Endodermal cell (in vitro differentiated cells): ENCODE data around the gene THBS3. TPM values are rescaled to one million over a fixed set of nuclear protein-coding genes. Genes with fewer than 3 reads are reported as not detected.
A peak's percentile ranks its signal among the peaks of the same experiment; 100 is the strongest.

Source experiments
- DNase-seq: peaks from one replicate; pipeline ENCODE4 v3.0.0-alpha.2; 2017
- H3K27ac ChIP-seq: 2 replicates; pipeline ENCODE4 v1.5.1; 2013; ENCODE audit warnings: mild to moderate bottlenecking, low read depth, low read length, moderate library complexity
- H3K27me3 ChIP-seq: 2 replicates; pipeline ENCODE4 v1.6.1; 2013; ENCODE audit warnings: mild to moderate bottlenecking, low read length, moderate library complexity; ENCODE audit not compliant: insufficient read depth, control insufficient read depth, poor library complexity, severe bottlenecking
- H3K36me3 ChIP-seq: 2 replicates; pipeline ENCODE4 v1.7.0; 2013; ENCODE audit warnings: mild to moderate bottlenecking, low read length, moderate library complexity; ENCODE audit not compliant: control insufficient read depth, insufficient read depth
- H3K4me1 ChIP-seq: one replicate; pipeline ENCODE4 v1.7.0; 2013; ENCODE audit warnings: low read length; ENCODE audit not compliant: control insufficient read depth, insufficient read depth
- H3K4me3 ChIP-seq: 2 replicates; pipeline ENCODE4 v1.5.1; 2013; ENCODE audit warnings: mild to moderate bottlenecking, low read length, moderate library complexity
- H3K9ac ChIP-seq: 2 replicates; pipeline ENCODE4 v1.6.1; 2013; ENCODE audit warnings: mild to moderate bottlenecking, low read length, moderate library complexity; ENCODE audit not compliant: poor library complexity, severe bottlenecking; ENCODE audit errors: extremely low read depth
- H3K9me3 ChIP-seq: 2 replicates; pipeline ENCODE4 v1.6.1; 2013; ENCODE audit warnings: mild to moderate bottlenecking, low read length, moderate library complexity; ENCODE audit not compliant: control insufficient read depth
- H3K27ac Mint-ChIP-seq: 2 replicates; pipeline ENCODE4 v1.8.0; 2020; ENCODE audit warnings: mixed read lengths
- H3K27me3 Mint-ChIP-seq: 2 replicates; pipeline ENCODE4 v1.8.0; 2021; ENCODE audit warnings: mild to moderate bottlenecking, mixed read lengths; ENCODE audit not compliant: insufficient read depth
- H3K36me3 Mint-ChIP-seq: 2 replicates; pipeline ENCODE4 v1.8.0; 2020; ENCODE audit warnings: low read depth, mixed read lengths
- H3K4me1 Mint-ChIP-seq: 2 replicates; pipeline ENCODE4 v1.8.0; 2020; ENCODE audit warnings: mixed read lengths
- H3K4me3 Mint-ChIP-seq: 2 replicates; pipeline ENCODE4 v1.8.0; 2020; ENCODE audit warnings: mild to moderate bottlenecking, moderate library complexity, mixed read lengths
- H3K9me3 Mint-ChIP-seq: 2 replicates; pipeline ENCODE4 v1.8.0; 2020; ENCODE audit warnings: mild to moderate bottlenecking, mixed read lengths
- WGBS, 2 experiments: methylation state at CpG; one replicate each; pipeline versions ENCODE4 v1.1.5 to v1.1.7; 2013; ENCODE audit warnings: missing lambda C conversion rate in 2 of 2, mixed read lengths in 1 of 2; ENCODE audit not compliant: insufficient coverage in 1 of 2, insufficient read length in 1 of 2; 5-methylcytosine and 5-hydroxymethylcytosine counted together
- total RNA-seq, 2 donors: library from RNA; stranded (reverse); fragmentation: NEBNext Ultra II Directional in 1 of 2; extraction: Animal tissue kit (Norgen Biotek cat#: 25700) in 1 of 2; gene quantifications; 2 replicates in 1 of 2; 3 replicates in 1 of 2; pipeline ENCODE4 v1.2.1, GENCODE V29; 2021
- TF ChIP-seq, protein P1 (sequence below): fragments of 200-600 bp; sonication (generic); conservative IDR thresholded peaks from 2 replicates; pipeline ENCODE4 v1.5.0; 2021; ENCODE audit warnings: antibody characterized with exemption, mild to moderate bottlenecking

THBS3 gene
- total RNA-seq, 2 donors from 2014 or later, result 17.6 to 27.9 TPM

DNA sequence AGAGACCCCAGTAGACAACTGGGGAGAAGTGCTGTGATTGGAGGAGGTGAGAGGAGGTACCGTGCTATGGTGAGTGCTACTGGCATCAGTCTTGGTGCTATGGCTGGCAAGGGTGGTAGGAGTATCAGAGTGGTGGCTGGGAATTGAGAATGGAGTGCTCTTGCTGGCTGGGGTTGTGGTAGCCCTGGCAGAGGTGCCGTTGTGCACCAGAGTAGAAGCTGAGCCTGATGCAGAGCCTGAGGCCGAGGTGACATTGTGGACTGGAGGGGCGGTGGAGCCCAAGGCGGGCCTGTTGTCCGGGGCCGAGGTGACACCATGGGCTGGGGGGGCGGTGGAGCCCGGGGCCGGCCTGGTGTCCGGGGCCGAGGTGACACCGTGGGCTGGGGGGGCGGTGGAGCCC lies 19.4 kb downstream of the THBS3 start:
- Histone ChIP-seq H3K9ac (no peak overlapping the region), H3K36me3 (no peaks in the 10 kb centered on the region), H3K4me1 (peaks cover 18% of the 10 kb centered on the region), H3K9me3 (no peaks in the 10 kb centered on the region), H3K27ac (no peak overlapping the region), H3K27me3 (no peaks in the 10 kb centered on the region), H3K4me3 (no peak overlapping the region)
- H3K36me3 Mint-ChIP-seq, result no peaks in the 10 kb centered on the region
- peak overlapping the region; percentile 2 for H3K27ac Mint-ChIP-seq
- no peak for DNase-seq
- peaks cover 15% of the 10 kb centered on the region for H3K27me3 Mint-ChIP-seq
- TF ChIP-seq, protein P1, sequence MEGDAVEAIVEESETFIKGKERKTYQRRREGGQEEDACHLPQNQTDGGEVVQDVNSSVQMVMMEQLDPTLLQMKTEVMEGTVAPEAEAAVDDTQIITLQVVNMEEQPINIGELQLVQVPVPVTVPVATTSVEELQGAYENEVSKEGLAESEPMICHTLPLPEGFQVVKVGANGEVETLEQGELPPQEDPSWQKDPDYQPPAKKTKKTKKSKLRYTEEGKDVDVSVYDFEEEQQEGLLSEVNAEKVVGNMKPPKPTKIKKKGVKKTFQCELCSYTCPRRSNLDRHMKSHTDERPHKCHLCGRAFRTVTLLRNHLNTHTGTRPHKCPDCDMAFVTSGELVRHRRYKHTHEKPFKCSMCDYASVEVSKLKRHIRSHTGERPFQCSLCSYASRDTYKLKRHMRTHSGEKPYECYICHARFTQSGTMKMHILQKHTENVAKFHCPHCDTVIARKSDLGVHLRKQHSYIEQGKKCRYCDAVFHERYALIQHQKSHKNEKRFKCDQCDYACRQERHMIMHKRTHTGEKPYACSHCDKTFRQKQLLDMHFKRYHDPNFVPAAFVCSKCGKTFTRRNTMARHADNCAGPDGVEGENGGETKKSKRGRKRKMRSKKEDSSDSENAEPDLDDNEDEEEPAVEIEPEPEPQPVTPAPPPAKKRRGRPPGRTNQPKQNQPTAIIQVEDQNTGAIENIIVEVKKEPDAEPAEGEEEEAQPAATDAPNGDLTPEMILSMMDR, result no peak
- no peaks in the 10 kb centered on the region for H3K9me3 Mint-ChIP-seq
- H3K4me3 Mint-ChIP-seq, result no peak overlapping the region
- H3K4me1 Mint-ChIP-seq, result peaks cover 27% of the 10 kb centered on the region
- WGBS, 2 experiments, result 90 to 91% methylated on average over 4 to 14 of the region's 14 CpGs

DNA sequence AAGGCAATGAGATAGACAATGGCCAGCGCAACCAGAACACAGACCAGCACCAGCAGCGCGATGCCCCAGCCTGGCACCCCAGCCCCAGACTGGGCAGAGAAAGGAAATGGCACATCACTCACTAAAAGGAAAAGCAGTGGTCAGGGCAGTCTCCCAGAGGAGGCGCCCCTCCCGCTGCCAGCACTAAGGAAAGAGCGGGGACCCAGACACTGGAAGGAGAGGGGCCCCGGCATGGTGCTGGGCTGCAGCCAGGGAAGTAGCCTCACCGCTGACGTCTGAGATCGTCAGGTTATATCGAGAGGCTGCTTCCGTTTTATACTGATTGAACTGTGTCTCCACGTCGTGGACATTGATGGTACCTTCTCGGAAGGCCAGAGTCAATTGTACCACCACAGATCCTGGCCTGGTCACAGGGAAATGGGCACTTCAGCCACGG lies 20.2 kb downstream of the THBS3 start:
- 89 to 91% methylated on average over 16 of the region's 16 CpGs for WGBS, 2 experiments
- Histone ChIP-seq H3K27ac (no peak overlapping the region), H3K9me3 (no peaks in the 10 kb centered on the region), H3K4me3 (no peak overlapping the region), H3K27me3 (no peaks in the 10 kb centered on the region), H3K9ac (no peak overlapping the region), H3K36me3 (no peaks in the 10 kb centered on the region), H3K4me1 (peaks cover 18% of the 10 kb centered on the region)
- TF ChIP-seq, protein P1, result no peak
- DNase-seq, result peak; percentile 47
- no peak overlapping the region for H3K27ac Mint-ChIP-seq
- no peaks in the 10 kb centered on the region for H3K9me3 Mint-ChIP-seq
- peaks cover 15% of the 10 kb centered on the region for H3K27me3 Mint-ChIP-seq
- H3K4me1 Mint-ChIP-seq, result peaks cover 26% of the 10 kb centered on the region
- H3K36me3 Mint-ChIP-seq, result no peaks in the 10 kb centered on the region
- H3K4me3 Mint-ChIP-seq, result no peak overlapping the region

DNA sequence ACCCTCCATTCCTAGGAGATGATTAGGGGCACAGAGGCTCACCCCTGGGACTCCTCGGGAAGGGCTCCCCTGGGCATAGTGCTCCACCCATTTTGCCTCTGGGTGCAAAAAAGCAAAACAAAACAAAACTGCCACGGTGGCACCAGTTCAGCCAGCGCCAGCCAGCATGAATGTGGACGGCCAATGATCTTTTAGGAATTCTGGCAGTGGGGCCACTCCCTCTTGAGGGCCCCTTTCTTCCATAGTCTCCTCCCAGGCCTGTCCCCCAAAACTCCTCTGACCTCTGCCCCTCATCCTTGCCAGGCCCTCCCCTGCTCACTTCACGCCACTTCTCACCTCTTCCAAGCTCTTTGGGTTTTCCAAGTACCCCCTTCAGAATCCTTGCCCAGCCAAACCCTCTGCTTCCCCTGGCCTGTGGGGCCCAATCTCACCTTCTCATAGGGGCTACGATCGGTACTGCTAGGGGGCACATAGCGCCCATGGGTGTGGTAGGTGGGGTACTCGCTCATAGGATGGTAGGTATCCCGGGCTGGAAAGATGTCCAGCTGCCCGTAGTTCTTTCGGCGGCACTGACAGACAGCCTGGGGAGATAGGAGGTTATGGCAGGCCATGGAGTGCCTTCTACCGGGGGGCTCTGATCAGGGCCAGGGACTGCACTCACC lies 20.8 kb downstream of the THBS3 start:
- no peaks in the 10 kb centered on the region for H3K36me3 ChIP-seq
- H3K4me1 ChIP-seq, result peaks cover 18% of the 10 kb centered on the region
- no peak overlapping the region for H3K27ac ChIP-seq
- 77 to 86% methylated on average over 8 to 14 of the region's 14 CpGs for WGBS, 2 experiments
- no peaks in the 10 kb centered on the region for H3K27me3 ChIP-seq
- DNase-seq, result no peak
- Mint-ChIP-seq H3K4me3 (peak overlapping the region; percentile 46), H3K27me3 (peaks cover 10% of the 10 kb centered on the region), H3K27ac (peak overlapping the region; percentile 89), H3K4me1 (peaks cover 20% of the 10 kb centered on the region), H3K36me3 (no peaks in the 10 kb centered on the region), H3K9me3 (no peaks in the 10 kb centered on the region)
- H3K9ac ChIP-seq, result no peak overlapping the region
- H3K4me3 ChIP-seq, result no peak overlapping the region
- TF ChIP-seq, protein P1, result no peak
- no peaks in the 10 kb centered on the region for H3K9me3 ChIP-seq
